HG02973 (cell line): Measurements from ENCODE around the gene SEC16B.

Experiments used
- ATAC-seq: cut with Tn5 transposase; IDR thresholded peaks from one replicate; pipeline ENCODE4 v1.9.1; 2021; ENCODE audit warnings: moderate library complexity; ENCODE audit not compliant: unreplicated experiment

Gene SEC16B

DNA sequence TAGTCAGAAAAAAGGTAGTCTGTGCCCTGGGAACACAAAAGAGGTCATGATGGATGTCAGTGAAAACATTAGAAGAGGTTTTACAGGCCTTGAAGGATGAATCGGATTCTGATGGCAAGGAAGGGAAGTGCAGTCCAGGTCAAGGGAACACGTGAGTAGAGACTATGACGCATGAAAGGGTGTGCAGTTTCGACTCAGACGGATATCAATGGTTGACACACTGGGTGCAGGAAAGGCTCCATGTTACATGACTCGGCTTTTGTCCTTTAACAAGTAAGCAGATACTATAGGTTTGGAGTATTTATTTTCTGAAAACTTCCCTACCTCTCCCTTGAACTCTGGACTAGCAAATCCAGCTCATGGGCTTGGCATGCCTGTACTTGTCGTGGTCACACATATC is 55.3 kb downstream of the SEC16B start:
- ATAC-seq, result no peak

DNA sequence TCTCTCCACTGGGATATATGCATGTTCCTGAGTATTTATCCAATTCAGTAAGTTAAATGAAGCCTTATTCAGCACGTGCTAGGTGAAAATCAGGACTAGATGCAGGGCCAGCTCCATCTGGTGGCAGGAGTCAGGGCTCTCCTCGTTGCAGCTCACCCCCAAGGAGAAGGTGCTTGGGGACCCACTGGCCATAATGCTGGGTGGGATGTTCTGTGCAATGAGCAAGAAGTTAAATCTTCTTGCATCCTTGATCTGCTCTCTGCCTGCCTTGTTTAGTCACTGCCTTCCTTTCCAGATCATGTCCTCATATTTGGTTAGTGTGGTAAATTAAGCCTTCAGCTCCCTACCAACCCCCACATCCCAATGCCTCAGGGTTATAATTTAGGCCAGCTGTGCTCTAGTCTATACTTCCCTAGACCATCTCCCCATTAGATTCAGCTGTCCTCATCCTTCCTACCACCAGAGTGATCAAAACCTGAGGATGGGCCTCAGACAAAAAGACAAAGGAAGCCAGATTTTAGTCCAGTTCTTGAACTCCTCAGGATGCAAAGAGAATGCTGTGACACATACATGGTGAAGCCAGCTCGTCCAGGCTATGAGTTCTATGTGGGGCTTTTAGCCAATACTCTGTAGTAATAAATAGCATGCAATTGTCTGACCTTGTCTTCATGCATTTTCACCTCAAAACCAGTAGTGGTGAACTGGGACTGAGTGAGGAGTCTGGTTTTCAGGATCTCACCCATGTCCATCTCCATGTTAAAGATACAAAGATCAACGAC is 55.9 kb downstream of the SEC16B start:
- no peak for ATAC-seq

DNA sequence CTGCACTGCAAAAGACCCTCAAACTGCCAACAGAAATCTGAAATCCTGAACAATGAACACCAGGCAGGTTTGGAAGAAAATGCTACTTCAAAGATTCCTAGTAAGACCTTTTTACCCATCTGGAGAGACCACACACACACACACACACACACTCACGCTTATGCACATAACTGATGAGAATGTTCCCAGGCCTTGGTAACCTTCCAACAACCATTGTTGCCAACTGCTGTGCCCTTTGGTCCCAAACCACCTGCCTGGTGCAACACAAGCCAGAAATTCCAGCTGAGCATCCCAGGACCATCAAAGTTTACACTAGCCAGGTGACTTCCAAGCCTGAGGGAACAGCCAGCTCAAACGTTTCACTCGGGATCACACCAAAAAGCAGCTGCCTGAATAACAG is 56.9 kb downstream of the SEC16B start:
- ATAC-seq, result no peak

DNA sequence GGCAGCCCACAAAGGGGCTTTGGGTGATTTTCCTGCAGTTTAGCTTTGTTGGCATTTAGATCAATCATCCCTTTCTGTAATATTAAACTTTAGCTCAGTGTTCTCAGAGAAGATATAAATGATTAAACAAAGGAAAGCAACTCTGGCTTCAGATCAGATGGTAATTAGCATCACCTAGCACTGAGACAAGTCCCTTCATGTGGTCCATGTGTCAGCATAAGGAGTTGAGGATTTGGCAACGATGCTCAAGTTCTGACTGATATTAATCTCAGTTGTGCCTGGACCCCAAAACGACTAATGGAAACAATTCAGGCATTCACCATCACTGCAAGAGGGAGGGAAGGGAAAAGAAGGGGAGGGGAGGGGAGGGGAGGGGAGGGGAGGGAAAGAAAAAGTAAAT is 60.4 kb downstream of the SEC16B start:
- no peak for ATAC-seq

DNA sequence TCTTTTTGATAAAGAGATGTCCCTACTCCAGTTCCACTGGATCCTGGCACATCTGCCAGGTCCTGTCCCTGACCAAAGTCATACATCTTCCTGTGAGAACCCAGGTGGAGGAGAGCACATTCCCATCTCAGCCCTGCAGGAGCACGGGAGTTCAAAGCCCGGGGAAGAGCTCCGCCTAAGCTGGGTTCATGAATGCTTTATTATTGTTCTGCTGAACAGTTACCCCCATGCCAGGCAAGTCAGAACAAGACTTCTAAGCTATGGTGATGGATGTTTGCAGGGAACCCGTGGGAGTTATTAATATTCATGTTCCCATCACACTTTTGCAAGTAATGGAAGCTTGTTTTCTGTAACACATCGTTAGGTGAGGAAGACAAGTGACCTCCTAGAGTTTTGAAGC is 62.9 kb downstream of the SEC16B start:
- ATAC-seq, result no peak

DNA sequence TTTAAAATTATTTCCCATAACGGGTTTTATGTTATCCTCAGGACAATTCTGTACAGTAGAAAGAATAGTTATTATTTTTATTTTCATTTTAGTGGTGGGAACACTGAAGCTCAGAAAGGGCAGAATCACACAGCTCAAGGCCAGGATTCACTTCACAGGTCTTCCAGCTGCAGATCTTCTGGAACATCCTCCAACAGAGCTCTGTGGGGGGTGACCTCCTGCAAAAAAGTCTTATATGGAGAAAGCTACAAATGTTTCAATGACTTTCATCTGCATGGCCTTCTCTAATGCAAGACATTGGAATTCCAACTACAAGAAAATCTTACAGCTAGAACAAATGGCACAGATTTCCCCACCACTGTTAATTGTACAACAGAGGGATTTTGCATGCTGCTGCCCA is 64.2 kb downstream of the SEC16B start:
- no peak for ATAC-seq

DNA sequence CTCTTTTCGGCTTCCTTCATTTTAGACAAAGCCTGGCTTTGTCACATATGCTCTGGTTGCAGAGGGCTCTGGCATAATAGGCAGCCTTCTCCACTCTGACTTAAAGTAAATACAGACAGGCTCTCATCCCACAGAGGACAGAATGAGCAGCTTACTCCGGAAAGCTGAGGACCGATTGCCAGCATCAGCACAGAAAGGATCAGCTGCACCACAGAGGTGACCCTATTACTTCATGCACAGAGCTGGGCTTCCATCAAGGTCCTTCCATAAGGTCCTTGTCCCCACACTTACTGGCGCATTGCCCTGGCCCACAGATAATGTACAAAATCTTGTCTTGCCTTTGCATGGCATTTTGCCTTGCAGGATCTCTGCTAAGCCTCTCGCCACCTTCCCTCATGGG is 67.6 kb downstream of the SEC16B start:
- ATAC-seq, result no peak

DNA sequence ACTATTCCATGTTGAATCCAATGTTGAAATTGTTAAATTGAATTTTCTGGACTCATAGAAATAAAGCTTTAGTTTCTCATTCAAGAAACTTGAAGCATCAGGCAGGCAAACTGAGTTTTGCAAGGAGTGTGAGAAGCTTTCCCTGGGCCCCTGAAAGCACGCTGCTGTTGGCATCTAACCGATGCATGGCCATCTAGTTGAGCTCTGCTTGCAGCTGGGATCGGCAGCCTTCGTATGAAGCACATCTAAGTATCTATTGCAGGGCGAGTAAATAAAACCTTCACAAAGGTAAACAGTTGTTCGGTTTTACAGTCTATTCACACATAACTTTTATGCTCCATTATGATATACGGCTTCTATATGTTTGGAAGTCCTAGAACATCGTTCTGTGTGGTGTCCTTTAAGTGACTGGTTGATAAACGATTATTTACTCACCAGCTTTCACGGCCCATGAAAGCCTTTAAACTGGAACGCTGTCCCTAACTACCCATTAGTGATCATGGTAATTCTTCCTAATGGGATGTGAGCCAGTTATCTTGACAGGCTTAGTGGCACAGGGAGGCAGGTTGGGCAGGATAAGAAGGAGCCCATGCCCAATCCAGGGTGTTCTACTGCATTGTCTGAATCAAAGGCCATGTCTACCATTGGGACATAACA is 71.7 kb downstream of the SEC16B start:
- ATAC-seq, result no peak

DNA sequence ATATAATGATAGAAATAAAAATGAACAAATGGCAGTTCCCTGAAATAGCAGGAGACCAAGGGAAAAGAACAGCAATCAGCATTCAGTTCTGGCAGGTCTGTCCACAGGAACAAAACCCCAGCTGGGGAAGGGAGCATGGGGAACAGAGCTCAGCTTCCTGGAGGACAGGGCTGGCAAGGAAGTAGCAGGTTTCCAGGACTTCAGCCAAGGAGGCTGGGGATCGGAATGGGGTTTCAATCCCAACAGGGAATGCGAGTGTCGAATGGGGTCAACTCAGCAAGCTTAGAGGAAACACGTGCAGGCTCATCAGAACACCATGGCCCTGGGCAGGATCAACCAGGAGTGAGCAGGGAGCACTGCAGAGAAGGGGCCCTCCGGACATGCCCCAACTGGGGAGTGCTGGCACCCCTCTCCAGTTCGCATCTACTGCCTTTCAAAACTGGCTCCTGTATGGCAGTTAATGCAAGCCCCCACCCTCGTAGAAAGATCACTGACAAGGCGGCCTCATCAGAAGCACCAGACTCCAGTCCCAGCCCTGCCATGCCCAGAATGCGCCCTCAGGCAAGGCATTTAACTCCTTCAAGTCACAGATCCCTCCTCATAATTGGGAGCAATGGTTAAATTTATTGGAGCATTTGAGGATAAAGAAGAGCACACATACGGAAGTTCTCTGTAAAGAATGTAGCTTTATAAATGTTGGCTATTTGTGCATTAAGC is 72.4 kb downstream of the SEC16B start:
- ATAC-seq, result no peak
